NCI-H2227 treated with DMSO at 0.1 percent for 48 hours (cell line): ENCODE results near the gene MALSU1.
A peak's percentile ranks its signal among the peaks of the same experiment; 100 is the strongest.

Experiments
- DNase-seq: peaks from one replicate; lab custom pipeline; 2025; lab: John Stamatoyannopoulos, UW

MALSU1 gene

DNA sequence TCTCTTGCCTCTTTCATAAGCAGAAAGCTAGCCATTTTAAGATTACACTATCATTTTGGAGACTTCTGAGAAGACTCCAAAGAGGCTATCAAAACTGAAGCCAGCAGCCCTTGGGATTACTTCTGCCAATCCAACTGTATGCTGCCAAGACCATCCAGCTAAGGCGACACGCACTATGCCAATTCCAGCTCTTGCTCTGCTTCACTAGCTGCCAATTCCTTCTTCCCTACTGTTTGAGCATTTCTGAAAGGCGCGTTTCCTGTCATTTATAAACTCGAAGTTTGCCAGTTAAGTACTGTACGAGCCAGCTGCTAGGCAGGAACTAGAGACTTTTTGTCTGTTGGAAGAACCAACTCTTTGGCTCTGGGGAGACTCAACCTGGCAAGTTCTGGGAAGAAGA lies 36.5 kb downstream of the MALSU1 start:
- no peak for DNase-seq

DNA sequence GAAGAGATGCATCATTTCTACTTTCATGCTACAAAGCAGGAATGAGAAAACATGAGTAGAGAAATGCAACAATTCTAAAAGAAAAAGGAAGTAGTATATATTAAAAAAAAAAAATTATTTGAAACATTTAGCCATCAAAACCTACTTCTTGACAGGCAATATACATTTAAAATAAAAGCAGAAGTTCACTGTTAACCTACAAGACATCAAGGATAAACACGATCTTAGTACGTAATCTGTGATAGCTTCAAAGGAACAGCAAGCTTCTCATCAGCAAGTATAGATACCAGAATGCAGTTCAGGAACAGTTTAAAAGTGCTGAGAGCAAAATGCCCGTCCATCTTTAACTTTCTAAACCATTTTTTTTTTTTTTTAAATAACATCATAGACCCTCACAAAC lies 36.9 kb downstream of the MALSU1 start:
- DNase-seq = no peak

DNA sequence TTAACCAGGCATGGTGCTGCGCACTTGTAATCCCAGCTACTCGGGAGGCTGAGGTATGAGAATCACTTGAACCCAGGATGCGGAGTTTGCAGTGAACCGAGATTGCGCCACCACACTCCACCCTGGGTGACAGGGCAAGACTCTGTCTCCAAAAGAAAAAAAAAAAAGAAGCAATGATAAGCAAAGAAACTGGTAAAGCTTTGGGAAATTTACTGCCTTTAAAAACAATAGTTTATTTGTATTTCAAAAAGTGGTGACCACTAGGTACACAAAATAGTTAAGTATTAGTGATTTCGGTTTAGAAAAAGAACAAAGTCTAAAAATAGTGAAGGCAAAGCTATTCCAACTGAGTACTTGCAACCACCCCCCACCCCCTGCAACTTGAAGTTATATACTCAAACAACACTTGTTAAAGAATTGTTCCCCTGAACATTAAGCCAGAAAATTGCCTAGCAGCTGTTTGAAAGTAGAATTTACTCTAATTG lies 37.7 kb downstream of the MALSU1 start:
- no peak for DNase-seq

DNA sequence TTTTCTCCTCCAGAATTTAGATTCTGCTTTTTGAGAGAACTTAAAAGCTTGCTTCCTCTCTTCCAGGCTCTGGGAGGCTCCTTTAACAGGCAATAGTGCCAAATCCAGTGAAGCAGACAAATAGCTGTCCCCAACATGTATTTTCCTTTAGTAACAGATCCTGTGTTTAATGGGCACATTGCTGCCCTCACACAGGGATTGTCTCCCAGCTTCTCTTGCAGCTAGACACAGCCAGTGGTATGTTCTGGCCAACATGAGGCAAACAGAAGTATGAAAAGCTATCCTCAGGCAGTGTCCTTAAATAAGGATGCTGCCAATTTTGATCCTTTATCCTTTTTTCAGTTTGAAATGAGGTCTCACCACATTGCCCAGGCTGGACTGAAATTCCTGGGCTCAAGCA lies 38.2 kb downstream of the MALSU1 start:
- DNase-seq = no peak

DNA sequence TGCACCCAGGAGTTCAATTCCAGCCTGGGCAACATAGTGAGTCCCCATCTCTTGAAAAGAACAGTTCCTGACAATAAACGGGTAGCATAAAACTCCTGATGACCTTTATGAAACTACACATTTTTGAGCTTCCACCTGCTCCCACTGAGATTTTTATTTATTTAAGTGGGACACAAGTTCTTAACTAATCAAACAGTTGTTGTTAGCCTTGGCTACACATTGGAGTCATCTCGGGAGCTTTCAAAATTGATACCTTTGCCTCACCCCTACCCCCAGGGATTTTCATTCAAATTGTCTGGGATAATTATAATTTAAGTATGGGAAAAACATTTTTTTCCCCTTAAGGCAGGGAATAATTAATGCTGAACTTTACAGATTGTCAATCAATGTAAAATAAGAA lies 39.3 kb downstream of the MALSU1 start:
- no peak for DNase-seq

DNA sequence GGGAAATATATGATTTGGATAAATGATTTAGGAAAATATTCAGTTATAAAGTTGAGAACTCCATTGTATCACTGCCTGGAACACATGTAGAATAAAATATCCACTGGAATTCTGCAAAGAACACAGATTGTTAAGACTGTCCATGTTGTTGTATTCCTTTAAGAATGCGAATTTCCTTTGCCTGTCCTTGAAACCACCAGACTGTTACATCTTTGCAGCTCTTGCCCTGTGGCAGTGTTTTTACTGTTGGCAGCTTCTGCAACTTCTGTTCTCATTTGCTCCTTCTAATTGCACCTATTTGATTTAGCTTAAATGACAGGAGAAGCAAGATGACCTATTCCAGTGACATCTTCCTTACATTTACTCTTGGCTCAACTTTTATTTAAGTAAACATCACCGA lies 39.7 kb downstream of the MALSU1 start:
- no peak for DNase-seq

DNA sequence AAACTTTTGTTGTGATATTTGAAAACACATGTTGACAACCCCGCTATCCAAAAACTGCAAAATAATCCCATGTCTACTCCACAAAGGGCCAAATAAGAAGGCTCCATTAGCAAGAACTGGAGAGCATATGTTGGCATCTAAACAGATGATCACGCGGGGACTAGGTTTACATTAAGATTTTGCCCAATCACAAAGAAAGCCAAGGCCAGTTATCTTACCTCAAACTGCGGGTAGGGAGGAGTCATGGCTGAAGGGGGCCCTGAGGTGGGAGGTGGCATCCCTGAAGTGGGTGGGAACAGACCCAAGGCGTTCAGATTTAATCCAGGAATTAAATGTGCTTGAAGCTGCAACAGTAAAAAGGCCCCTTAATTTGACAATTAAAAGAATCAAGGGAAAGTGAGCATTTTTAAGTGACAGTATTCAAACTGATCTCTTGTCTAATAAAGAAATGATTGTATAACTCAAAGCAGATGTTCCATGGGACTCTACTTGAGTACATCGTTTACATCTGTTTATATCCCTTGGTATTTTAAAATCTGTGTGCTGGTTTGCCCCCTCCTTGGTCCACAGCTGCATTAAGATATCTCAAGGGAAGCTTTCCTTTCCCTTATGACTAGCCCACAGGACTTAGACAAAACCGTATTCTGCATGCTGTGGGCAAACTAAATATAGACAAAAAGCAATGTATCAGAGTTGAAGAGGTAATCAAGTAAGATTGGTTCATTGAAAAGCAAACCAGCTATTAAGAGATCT lies 42.9 kb downstream of the MALSU1 start:
- no peak for DNase-seq

DNA sequence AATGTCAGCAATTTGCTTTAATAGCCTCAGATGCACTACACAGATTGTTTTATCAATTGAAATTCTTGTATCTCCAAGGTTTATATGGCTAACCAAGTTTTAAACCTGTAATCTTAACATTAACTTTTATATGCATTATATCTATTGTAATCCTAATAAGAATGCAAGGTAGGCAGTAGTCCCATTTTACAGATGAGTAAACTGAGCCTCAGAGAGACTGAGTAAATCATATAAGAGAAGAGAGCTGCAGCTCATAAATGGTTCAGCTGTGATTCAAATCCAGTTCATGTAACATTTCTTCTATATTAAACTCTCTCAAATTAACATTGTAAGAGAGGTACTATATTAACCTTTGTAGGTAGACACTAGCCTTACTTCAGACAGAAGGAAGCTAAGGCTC lies 44.0 kb downstream of the MALSU1 start:
- DNase-seq = no peak

DNA sequence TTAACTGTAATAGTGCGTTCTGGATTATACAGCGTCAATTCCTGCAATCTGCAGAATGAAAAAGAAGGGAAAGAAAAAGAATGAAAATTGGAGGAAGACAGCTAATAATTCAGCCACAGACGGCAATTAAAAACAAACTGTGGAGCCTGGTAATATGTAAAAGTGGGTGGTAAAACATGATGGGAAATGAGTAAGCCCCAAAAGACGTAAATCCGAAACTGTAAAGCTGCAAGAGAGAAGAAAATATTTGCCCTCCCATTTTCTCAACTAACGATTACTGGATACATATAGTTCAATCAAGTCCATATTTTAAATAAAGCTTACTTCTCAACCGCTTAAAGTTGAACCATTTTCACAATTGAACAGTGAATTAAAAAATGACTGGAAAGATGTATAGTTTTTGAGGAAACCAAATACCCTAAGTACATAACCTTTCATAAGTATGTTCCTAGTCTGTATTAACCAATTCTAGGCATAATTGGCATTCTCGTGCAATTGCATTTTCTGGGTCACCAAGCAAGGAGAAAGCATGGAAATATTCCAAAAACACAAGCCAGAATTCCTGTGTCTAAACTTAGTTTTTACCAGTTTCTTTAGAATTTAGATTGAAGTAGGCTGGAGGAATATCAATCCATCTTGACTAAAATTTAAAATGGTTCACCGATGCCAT lies 44.8 kb downstream of the MALSU1 start:
- no peak for DNase-seq

DNA sequence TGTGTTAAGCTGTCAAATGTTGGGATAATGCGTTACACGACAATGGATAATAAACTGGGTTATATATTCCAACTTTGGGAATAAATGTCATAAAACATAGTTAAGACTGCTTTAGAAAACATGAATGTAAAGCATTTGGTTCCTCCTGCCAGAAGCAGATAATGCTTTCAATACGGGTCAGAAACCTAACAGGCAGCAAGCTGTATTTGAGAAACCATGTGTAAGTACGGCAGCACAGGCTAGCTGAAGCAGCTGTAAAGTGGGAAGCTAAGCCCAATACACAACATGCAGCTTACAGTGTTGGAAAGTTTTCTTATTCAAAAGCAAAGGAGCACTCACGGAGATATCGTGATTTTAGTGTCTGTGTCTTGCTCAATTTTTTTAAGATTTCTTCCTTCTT lies 46.5 kb downstream of the MALSU1 start:
- DNase-seq = no peak

DNA sequence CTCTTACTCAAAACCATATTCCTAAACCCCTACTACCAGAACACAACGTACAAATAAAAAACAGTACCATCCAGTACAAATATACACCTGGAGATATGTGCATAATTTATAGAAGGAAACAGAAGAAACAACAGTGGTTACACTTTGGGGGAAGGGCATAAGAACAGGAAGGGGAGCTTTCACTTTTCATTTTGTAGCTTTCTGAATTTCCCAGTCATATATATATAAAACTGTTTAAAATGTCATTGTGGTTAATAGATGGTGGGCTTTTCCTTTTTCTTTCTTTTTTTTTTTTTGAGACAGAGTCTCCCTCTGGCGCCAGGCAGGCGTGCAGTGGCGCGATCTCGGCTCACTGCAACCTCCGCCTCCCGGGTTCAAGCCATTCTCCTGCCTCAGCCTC lies 47.2 kb downstream of the MALSU1 start:
- no peak for DNase-seq

DNA sequence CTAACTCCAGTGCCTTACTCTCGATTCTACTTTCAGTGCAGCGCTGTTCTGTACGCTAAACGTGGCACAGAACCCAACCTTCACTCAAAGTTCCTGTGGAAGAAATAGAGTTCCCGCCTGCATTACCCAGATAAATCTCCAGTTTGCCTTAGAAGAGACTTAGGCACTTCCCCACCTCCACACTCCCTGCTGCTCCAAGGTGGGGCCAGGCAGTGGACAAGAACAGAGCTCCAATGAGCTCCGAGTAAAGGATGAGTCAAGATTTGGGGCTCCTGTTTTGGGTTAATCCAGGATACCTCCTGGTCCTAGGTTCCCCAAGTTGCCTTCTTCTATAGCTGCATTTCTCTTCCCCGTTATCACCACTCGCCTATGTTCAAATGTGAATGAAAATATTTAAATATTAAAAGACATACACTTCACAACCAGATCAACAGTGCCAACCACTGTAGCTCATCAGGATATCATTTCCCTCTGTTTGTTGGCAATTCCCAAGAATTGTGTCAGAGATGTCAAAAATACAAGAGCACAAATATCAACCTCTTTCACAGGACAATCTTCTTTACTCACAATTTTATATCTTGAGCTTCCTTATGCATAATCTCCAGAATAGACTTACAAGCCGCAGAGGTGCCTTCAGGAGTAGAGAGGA lies 48.0 kb downstream of the MALSU1 start:
- no peak for DNase-seq

DNA sequence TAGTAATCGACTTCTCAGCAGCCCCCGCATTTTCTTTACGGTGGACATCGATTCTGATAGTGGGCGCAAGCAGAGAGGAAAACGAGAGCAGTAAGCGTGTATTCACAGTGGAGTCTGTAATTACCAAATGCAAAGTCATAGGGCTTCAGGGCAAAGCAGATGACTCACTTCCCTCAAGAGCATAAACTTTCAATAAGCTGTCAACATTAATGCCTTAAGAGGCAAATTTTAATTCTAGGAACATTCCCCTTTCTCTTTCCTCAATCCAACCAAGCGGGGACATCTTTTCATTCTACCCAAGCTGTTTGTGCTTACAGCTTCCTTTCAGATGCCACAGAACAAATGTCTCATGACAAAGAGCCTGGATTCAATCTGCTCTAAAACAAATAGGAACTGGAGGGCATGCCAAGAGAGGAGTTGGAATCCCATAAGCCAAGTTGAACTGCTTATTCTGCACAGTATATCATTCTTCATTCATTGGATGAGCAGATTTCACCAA lies 48.6 kb downstream of the MALSU1 start:
- peak; percentile 44 for DNase-seq

DNA sequence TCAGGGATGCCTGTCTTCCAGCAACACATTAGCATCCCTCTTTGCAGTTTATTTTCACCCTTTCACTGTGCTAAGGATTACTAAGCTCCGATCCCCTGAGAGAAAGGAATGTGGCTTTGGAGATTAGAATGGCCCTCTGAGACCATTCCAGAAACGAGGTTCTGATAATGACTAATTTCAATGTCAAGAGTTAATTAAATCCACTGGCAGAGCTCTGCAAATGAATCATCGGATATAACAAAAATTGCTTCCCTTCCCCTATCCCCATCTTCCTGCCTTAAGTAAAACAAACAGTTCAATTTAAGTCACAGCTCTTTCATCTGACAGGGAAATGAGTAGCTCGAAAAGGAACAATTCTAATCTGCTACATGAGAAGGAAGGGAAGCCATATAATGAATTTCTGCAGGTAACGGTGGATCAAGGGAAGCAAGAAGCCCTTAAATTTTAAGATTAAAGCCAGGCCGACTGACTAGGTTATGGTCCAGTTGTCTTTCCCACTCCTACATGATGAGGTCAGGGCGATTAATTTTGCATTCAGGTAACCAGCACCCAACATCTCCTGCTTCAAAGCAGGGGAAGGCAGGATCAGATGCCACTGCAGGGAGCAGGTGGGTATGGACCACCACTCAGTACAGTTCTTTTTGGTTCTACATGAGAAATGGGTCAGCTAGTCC lies 50.5 kb downstream of the MALSU1 start:
- no peak for DNase-seq

DNA sequence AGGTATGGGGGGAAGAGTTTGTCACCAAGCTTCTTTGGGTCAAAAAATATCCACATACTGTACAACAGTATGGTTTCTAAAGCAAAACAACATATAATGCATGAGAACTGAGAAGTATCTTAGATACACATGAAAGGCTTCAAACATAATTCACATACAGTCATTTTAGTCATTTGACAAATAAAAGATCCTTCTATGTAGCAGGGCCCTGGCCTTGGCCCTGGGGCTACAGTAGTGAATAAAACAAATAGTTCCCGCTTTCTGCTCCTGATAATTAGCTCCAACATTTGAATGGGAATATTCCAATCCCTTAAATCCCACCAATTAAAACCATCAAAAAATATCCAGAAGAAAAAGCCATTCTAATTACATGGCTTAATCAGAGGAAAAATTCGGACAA lies 51.3 kb downstream of the MALSU1 start:
- no peak for DNase-seq

DNA sequence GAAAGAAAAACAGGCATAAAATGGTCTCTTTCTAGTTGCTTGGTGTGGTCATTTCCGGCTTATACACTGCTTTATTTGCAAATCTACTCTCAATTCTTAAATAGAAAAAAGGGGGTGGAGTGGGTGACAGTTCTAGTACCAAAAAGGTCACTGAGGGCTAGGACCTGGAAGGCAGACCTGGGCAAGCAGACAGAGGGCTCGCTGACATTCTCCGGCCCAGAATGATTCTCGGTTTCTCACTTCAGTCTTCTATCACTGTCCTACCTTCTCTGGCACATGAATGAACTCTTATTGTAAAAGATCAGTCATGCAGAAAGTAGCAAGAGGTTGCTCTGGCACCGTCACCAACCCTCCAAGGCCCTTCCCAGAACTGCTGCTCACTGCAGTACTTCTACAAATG lies 54.0 kb downstream of the MALSU1 start:
- no peak for DNase-seq

DNA sequence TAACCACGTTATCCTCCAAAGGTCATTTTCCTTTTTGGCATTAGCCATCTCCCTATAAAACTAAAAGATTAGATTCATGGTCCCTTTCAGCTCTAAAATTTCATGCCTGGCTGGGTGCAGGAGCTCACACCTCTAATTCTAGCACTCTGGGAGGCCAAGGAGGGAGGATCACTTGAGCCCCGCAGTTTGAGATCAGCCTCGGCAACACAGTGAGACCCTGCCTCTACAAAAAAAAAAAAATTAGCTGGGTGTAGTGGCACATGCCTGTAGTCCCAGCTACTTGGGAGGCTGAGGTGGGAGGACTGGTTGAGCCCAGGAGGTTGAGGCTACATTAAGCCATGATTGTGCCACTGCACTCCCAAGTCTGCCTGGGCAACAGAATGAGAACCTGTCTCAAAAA lies 57.0 kb downstream of the MALSU1 start:
- no peak for DNase-seq

DNA sequence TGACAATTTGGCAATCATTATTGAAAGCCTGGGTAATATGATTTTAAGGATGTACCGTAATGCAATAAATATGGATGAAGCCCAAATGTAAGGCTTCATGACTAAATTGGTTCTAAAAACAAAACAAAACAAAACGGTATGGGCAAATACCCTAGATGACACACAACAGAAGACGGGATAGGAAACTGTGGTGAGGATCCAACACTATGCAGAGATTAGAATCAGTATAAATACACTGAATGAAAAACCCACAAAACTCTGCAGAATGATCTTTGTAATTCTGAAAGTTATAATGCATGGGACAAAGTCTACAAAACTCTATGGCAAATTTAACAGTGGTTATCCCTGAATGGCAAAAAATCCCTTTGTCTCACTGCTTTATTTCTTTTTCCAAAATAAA lies 57.6 kb downstream of the MALSU1 start:
- DNase-seq = no peak

DNA sequence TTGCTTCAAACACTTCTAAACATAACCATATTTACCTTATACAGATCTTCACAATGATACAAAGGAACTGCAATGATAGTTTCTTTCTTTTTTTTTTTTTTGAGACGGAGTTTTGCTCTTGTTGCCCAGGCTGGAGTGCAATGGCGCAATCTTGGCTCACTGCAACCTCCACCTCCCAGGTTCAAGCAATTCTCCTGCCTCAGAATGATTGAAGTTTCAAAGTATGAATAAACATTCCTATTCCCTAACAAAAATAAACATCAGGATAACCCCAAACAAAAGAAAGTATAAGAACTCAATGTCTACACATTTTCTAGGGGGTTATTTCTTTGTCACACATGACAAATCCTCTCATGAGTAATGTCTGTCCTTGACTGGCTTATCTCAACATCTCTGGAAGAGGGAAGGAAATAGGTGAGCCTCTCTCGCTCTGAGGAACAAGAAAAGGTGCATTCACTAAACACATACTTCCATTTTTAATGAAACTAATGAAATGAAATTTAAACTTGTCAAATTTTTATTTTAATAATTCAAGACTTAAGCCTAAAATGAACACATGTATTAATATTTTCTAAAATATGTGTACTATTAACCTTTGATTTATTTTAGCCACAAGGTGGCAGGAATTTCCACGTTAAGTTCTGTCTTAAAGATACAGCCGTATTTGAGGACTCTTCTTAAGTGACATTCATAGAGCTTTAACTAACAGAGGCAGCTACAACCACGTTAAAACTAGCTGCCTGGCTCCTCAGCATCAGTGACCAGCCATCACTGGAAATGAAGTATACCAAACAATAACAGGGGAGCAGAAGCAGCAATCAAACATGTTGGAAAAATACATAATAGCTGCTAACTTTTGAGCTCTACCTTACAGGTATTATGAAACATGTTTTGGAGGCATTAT lies 58.3 kb downstream of the MALSU1 start:
- DNase-seq = no peak

DNA sequence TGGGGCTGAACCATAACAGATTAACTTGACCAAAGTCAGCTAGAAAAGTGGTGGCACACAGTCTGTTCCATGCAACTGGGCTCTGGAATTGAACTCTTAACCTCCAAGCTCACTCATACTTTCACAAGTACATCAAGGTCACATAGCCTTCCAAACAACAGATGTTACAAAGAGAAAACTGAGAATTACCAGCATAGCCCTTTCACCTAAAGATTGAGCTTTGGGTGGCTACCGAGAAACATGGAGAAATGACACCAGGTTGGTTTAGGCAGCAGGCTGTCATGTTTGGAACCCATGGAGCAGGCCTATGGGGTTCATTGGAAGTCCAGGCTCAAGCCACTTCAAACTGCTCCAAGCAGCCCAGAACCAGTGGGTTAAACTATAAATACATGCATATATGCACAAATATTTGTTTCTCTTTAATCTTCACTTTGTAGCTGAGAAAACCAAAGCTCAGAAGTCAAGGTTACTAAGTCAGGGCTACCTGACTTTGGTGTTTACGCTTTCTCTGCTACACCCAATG lies 59.1 kb downstream of the MALSU1 start:
- DNase-seq = no peak
